K562 (cell line): ENCODE data around the gene NOTCH1. TPM values are rescaled to one million over a fixed set of nuclear protein-coding genes. Genes with fewer than 3 reads are reported as not detected.
A peak's percentile ranks its signal among the peaks of the same experiment; 100 is the strongest.

Experiments used
- ARID4B ChIP-seq: sonication (generic); formaldehyde crosslinking; IDR thresholded peaks from 2 replicates; pipeline ENCODE4 v1.8.0; 2022; ENCODE audit warnings: mild to moderate bottlenecking, missing genetic modification reagents
- PHF21A ChIP-seq: fragments of 450-650 bp; IDR thresholded peaks from 2 replicates; pipeline ENCODE4 v1.6.1; 2017; ENCODE audit warnings: low read depth, borderline replicate concordance
- TFAP4 ChIP-seq: sonication (generic); formaldehyde crosslinking; IDR thresholded peaks from 2 replicates; pipeline ENCODE4 v1.8.0; 2022; ENCODE audit warnings: missing genetic modification reagents, mild to moderate bottlenecking, moderate library complexity, borderline replicate concordance
- TRIM24 ChIP-seq, 2 experiments: fragments of 450-650 bp; IDR thresholded peaks; 2 replicates each; pipeline ENCODE4 v1.6.1; 2016
- polyA plus RNA-seq, 8 experiments: library from polyadenylated mRNA; depleted of rRNA in 4 of 8; stranded (reverse) in 5 of 8; unstranded in 3 of 8; fragments of >200 nt; fragmentation: Nextera tagmentation in 2 of 8; fragmentation: Illumina TruSeq in 1 of 8; extraction: Ambion mirVana in 2 of 8; extraction: Trizol in 1 of 8; gene quantifications; 2 replicates each; pipeline versions ENCODE4 v1.2.1 to v1.2.3, GENCODE V29; 2011 to 2014; ENCODE audit warnings: inconsistent platforms in 1 of 8, missing spikeins in 1 of 8
- total RNA-seq, 7 experiments: library from RNA; depleted of rRNA in 6 of 7; stranded (reverse); fragments of >200 nt in 6 of 7; fragmentation: Illumina TruSeq in 2 of 7; extraction: Trizol in 2 of 7; gene quantifications; 2 replicates each; pipeline versions ENCODE4 v1.2.1 to v1.2.3, GENCODE V29; 2011 to 2021; ENCODE audit warnings: low replicate concordance in 1 of 7
- TF ChIP-seq, protein P1 (sequence below), 2 experiments: fragments of 450-650 bp; formaldehyde crosslinking in 1 of 2; IDR thresholded peaks; 2 replicates each; pipeline versions ENCODE4 v1.4.0 to v1.6.1; 2014 to 2020; ENCODE audit warnings: mild to moderate bottlenecking in 2 of 2, borderline replicate concordance in 1 of 2, low read depth in 1 of 2
- TF ChIP-seq, protein P2 (sequence below): fragments of 200-800 bp; sonication (Bioruptor generic); IDR thresholded peaks from 2 replicates; pipeline ENCODE4 v1.6.1; 2017; ENCODE audit warnings: missing genetic modification characterization, missing compliant biosample characterization

The NOTCH1 gene
- total and polyA plus RNA-seq, 9 of the 15 experiments (the other 6 are each of a cell fraction or from before 2014, with no cell fraction given) = 0.03 to 31.4 (median 2.3) TPM

DNA sequence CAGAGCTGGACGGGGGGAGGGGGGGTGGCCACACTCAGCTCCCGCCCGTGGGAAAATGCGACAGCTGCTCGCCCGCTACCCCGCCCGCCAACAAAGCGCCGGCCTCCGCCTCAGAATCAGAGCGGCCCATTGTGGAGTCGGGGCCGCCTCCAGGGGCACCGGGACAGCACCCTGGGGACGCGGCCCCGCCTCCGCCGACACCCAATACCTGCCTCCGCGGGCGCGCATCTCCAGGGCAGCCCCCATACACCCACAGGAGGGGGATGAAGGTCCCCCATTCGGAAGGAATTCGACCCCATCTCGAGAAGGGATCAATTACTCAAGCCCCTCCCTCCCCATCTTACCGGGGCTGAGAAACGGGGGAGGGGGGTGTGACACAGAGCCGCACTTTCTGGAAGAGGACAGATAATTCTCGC is 1.3 kb downstream of the NOTCH1 start (continued):
- TF ChIP-seq ARID4B (CRISPR knock-in tag) (peak; percentile 33; the same call in 1 of the 2 replicates), PHF21A (0 out of 2 replicates have a peak, but pooled peaks have one; percentile 29), TRIM24 (IDR thresholded peaks at IDR 0.05) (no peak), TFAP4 (CRISPR knock-in tag) (peak; percentile 86)
- TF ChIP-seq, protein P1, sequence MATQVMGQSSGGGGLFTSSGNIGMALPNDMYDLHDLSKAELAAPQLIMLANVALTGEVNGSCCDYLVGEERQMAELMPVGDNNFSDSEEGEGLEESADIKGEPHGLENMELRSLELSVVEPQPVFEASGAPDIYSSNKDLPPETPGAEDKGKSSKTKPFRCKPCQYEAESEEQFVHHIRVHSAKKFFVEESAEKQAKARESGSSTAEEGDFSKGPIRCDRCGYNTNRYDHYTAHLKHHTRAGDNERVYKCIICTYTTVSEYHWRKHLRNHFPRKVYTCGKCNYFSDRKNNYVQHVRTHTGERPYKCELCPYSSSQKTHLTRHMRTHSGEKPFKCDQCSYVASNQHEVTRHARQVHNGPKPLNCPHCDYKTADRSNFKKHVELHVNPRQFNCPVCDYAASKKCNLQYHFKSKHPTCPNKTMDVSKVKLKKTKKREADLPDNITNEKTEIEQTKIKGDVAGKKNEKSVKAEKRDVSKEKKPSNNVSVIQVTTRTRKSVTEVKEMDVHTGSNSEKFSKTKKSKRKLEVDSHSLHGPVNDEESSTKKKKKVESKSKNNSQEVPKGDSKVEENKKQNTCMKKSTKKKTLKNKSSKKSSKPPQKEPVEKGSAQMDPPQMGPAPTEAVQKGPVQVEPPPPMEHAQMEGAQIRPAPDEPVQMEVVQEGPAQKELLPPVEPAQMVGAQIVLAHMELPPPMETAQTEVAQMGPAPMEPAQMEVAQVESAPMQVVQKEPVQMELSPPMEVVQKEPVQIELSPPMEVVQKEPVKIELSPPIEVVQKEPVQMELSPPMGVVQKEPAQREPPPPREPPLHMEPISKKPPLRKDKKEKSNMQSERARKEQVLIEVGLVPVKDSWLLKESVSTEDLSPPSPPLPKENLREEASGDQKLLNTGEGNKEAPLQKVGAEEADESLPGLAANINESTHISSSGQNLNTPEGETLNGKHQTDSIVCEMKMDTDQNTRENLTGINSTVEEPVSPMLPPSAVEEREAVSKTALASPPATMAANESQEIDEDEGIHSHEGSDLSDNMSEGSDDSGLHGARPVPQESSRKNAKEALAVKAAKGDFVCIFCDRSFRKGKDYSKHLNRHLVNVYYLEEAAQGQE (IDR thresholded peaks at IDR 0.05; ENCODE audit: borderline replicate concordance) = 0 out of 2 replicates have a peak, but pooled peaks have one; percentile 3
- TF ChIP-seq, protein P1 (CRISPR knock-in tag; IDR thresholded peaks at IDR 0.05; ENCODE audit: low read depth) = no peak
- TF ChIP-seq, protein P2, sequence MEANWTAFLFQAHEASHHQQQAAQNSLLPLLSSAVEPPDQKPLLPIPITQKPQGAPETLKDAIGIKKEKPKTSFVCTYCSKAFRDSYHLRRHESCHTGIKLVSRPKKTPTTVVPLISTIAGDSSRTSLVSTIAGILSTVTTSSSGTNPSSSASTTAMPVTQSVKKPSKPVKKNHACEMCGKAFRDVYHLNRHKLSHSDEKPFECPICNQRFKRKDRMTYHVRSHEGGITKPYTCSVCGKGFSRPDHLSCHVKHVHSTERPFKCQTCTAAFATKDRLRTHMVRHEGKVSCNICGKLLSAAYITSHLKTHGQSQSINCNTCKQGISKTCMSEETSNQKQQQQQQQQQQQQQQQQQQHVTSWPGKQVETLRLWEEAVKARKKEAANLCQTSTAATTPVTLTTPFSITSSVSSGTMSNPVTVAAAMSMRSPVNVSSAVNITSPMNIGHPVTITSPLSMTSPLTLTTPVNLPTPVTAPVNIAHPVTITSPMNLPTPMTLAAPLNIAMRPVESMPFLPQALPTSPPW = peak; percentile 63
